ENCODE results near the gene GDI1. TPM values are rescaled to one million over a fixed set of nuclear protein-coding genes. Genes with fewer than 3 reads are reported as not detected.

The GDI1 gene
- total and polyA plus RNA-seq, 2 experiments from 2014 or later = 48.5 to 95.9 TPM

GRCh38 chrX:154476821-154477220, 39.9 kb downstream of the GDI1 start:
- H3K4me3 ChIP-seq = no peak overlapping the region
- H3K27me3 Mint-ChIP-seq (ENCODE audit: insufficient read depth, low read depth, poor library complexity) = peaks cover 6% of the 10 kb centered on the region
- H3K27ac Mint-ChIP-seq = no peak overlapping the region
- no peak for DNase-seq (ENCODE audit: low spot score)
- no peaks in the 10 kb centered on the region for H3K36me3 ChIP-seq (ENCODE audit: insufficient read depth)
- TF ChIP-seq CTCF (conservative IDR thresholded peaks at IDR 0.05; ENCODE audit: low read depth in 2 of 2) = no peak
- no peak for TF ChIP-seq REST (IDR thresholded peaks at IDR 0.05; ENCODE audit: unreplicated experiment)
- TF ChIP-seq, protein P1, sequence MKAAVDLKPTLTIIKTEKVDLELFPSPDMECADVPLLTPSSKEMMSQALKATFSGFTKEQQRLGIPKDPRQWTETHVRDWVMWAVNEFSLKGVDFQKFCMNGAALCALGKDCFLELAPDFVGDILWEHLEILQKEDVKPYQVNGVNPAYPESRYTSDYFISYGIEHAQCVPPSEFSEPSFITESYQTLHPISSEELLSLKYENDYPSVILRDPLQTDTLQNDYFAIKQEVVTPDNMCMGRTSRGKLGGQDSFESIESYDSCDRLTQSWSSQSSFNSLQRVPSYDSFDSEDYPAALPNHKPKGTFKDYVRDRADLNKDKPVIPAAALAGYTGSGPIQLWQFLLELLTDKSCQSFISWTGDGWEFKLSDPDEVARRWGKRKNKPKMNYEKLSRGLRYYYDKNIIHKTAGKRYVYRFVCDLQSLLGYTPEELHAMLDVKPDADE (IDR thresholded peaks at IDR 0.05) = no peak
- TF ChIP-seq STAT1 (IDR thresholded peaks at IDR 0.05; ENCODE audit: unreplicated experiment) = no peak
- no peak for TF ChIP-seq ZNF331 (CRISPR knock-in tag; IDR thresholded peaks at IDR 0.05; ENCODE audit: low read depth)
- no peak for TF ChIP-seq JUNB (IDR thresholded peaks at IDR 0.05; ENCODE audit: unreplicated experiment)
- TF ChIP-seq ZNF114 (CRISPR knock-in tag; IDR thresholded peaks at IDR 0.05) = no peak
- no peak for TF ChIP-seq CREB1 (CRISPR knock-in tag; IDR thresholded peaks at IDR 0.05; ENCODE audit: low read depth)
- TF ChIP-seq EZH2phosphoT487 (IDR thresholded peaks at IDR 0.05; ENCODE audit: unreplicated experiment) = no peak
- no peak for TF ChIP-seq EZH2 (IDR thresholded peaks at IDR 0.05; ENCODE audit: low read depth, unreplicated experiment)
- TF ChIP-seq NANOG (IDR thresholded peaks at IDR 0.05; ENCODE audit: borderline replicate concordance) = no peak
- no peak for TF ChIP-seq ZNF462 (CRISPR knock-in tag; IDR thresholded peaks at IDR 0.05)
- TF ChIP-seq POLR2AphosphoS5 (IDR thresholded peaks at IDR 0.05; ENCODE audit: low read depth) = no peak
- H3K4me3 Mint-ChIP-seq = no peak overlapping the region
- no peak for ATAC-seq
- no peaks in the 10 kb centered on the region for H3K9me2 ChIP-seq (ENCODE audit: insufficient read depth)
- H3K4me1 ChIP-seq (ENCODE audit: insufficient read depth) = no peaks in the 10 kb centered on the region
- H4K20me1 ChIP-seq (replicated peaks; ENCODE audit: insufficient read depth) = no peaks in the 10 kb centered on the region; the same call in 1 of the 2 replicates
- H2AFZ ChIP-seq = no peak overlapping the region
- no peak overlapping the region for H3K4me2 ChIP-seq
- H3F3A ChIP-seq (replicated peaks; ENCODE audit: low read depth) = no peaks in the 10 kb centered on the region
- H3K79me2 ChIP-seq (replicated peaks; ENCODE audit: insufficient read depth) = no peaks in the 10 kb centered on the region
- no peak overlapping the region for H3K27ac ChIP-seq (ENCODE audit: low read depth)
- peaks cover 8% of the 10 kb centered on the region for H3K36me3 Mint-ChIP-seq (ENCODE audit: low read depth)
- no peaks in the 10 kb centered on the region for H3K9me3 Mint-ChIP-seq
- no peaks in the 10 kb centered on the region for H3K27me3 ChIP-seq (ENCODE audit: insufficient read depth)
- peaks cover 3% of the 10 kb centered on the region; the same call in 1 of the 3 replicates for H3K4me1 Mint-ChIP-seq
